H1 (cell line): ENCODE data around the gene UBE2F. TPM values are rescaled to one million over a fixed set of nuclear protein-coding genes. Genes with fewer than 3 reads are reported as not detected.

ENCODE experiments used
- CTCF ChIA-PET: fragments of 300-600 bp; sonication (Branson Sonifier 250); formaldehyde crosslinking; loops from one replicate; lab custom pipeline; 2021; ENCODE audit not compliant: partially characterized antibody; lab: Charles Lee
- POLR2A ChIA-PET: fragments of 300-600 bp; sonication (Branson Sonifier 250); formaldehyde crosslinking; loops from one replicate; lab custom pipeline; 2021; ENCODE audit warnings: inconsistent platforms; ENCODE audit not compliant: partially characterized antibody; lab: Charles Lee
- DNase-seq, 2 experiments: peaks; one replicate each; pipeline versions ENCODE4 v3.0.0 to v3.0.0-alpha.2; 2010 to 2022; ENCODE audit warnings: low spot score in 2 of 2, low read depth in 1 of 2, mixed read lengths in 1 of 2
- FAIRE-seq: peaks from 2 replicates; lab custom pipeline; 2011; peaks lifted over from hg19 to GRCh38; lab: Jason Lieb, UNC
- H2AFZ ChIP-seq: 2 replicates; pipeline ENCODE4 v1.8.1; 2012; ENCODE audit warnings: low read length, inconsistent platforms
- H2AK5ac ChIP-seq: 2 replicates; pipeline ENCODE4 v1.6.1; 2013; ENCODE audit warnings: low read depth, low read length
- H2BK120ac ChIP-seq: replicated peaks from 2 replicates; pipeline ENCODE3; 2013; ENCODE audit warnings: low read depth, low read length, inconsistent platforms
- H2BK12ac ChIP-seq: 2 replicates; pipeline ENCODE4 v1.6.1; 2013; ENCODE audit warnings: low read depth, low read length
- H2BK15ac ChIP-seq: 2 replicates; pipeline ENCODE4 v1.6.1; 2013; ENCODE audit warnings: low read length
- H2BK20ac ChIP-seq: 2 replicates; pipeline ENCODE4 v1.6.1; 2013; ENCODE audit warnings: low read length
- H2BK5ac ChIP-seq: 2 replicates; pipeline ENCODE4 v1.6.1; 2013; ENCODE audit warnings: low read depth, low read length
- H3K14ac ChIP-seq: 2 replicates; pipeline ENCODE4 v1.6.1; 2013; ENCODE audit warnings: inconsistent platforms; ENCODE audit not compliant: insufficient read length
- H3K18ac ChIP-seq: 2 replicates; pipeline ENCODE4 v1.6.1; 2013; ENCODE audit warnings: low read length; ENCODE audit errors: extremely low read depth
- H3K23ac ChIP-seq: 2 replicates; pipeline ENCODE4 v1.6.1; 2013; ENCODE audit warnings: inconsistent platforms; ENCODE audit not compliant: insufficient read length
- H3K23me2 ChIP-seq: 2 replicates; pipeline ENCODE4 v1.6.1; 2013; ENCODE audit warnings: low read depth, low read length
- H3K27ac ChIP-seq: 2 replicates; pipeline ENCODE4 v1.6.1; 2011; ENCODE audit warnings: low read depth, low read length, inconsistent platforms
- H3K27me3 ChIP-seq, 4 experiments: replicated peaks in 1 of 4; 1 replicate in 1 of 4; 2 replicates in 3 of 4; pipeline versions ENCODE4 v1.6.1 to v1.8.1; 2011 to 2013; ENCODE audit warnings: low read length in 3 of 4, mild to moderate bottlenecking in 3 of 4, inconsistent platforms in 2 of 4, mixed read lengths in 2 of 4, moderate library complexity in 1 of 4; ENCODE audit not compliant: control insufficient read depth in 3 of 4, insufficient read depth in 3 of 4; ENCODE audit errors: extremely low read depth in 1 of 4
- H3K36me3 ChIP-seq, 4 experiments: 2 replicates each; pipeline versions ENCODE4 v1.6.1 to v1.8.1; 2011 to 2013; ENCODE audit warnings: mild to moderate bottlenecking in 4 of 4, low read length in 3 of 4, moderate library complexity in 2 of 4, control low read depth in 1 of 4, inconsistent platforms in 1 of 4; ENCODE audit not compliant: insufficient read depth in 4 of 4, control insufficient read depth in 2 of 4
- H3K4ac ChIP-seq: replicated peaks from 2 replicates; pipeline ENCODE3; 2013; ENCODE audit warnings: low read length, low read depth, mixed read lengths, inconsistent platforms; ENCODE audit not compliant: insufficient read length
- H3K4me1 ChIP-seq, 4 experiments: replicated peaks in 1 of 4; 1 replicate in 1 of 4; 2 replicates in 3 of 4; pipeline versions ENCODE4 v1.6.1 to v1.8.1; 2011 to 2013; ENCODE audit warnings: low read length in 3 of 4, inconsistent platforms in 2 of 4, mixed read lengths in 1 of 4; ENCODE audit not compliant: insufficient read depth in 4 of 4, control insufficient read depth in 3 of 4
- H3K4me2 ChIP-seq, 2 experiments: 2 replicates each; pipeline versions ENCODE4 v1.6.1 to v1.8.1; 2011 to 2013; ENCODE audit warnings: low read depth in 2 of 2, low read length in 2 of 2, control low read depth in 1 of 2, inconsistent platforms in 1 of 2, mild to moderate bottlenecking in 1 of 2; ENCODE audit not compliant: insufficient read depth in 1 of 2
- H3K4me3 ChIP-seq, 4 experiments: fragments of 200-600, 300-600 bp in 1 of 4; sonication (generic), shearing (Covaris generic), sonication (Bioruptor Twin) in 1 of 4; 2 replicates each; pipeline versions ENCODE4 v1.5.1 to v1.8.1; 2011 to 2016; ENCODE audit warnings: low read length in 4 of 4, low read depth in 3 of 4, control low read depth in 2 of 4, inconsistent platforms in 2 of 4, mild to moderate bottlenecking in 2 of 4, mixed read lengths in 1 of 4, moderate library complexity in 1 of 4; ENCODE audit not compliant: insufficient read depth in 2 of 4; ENCODE audit errors: extremely low read depth in 1 of 4
- H3K56ac ChIP-seq: replicated peaks from 2 replicates; pipeline ENCODE3; 2013; ENCODE audit warnings: low read depth, mild to moderate bottlenecking, mixed read lengths, low read length, inconsistent platforms; ENCODE audit not compliant: insufficient read length
- H3K79me1 ChIP-seq: 2 replicates; pipeline ENCODE4 v1.6.1; 2013; ENCODE audit warnings: low read depth, low read length, control low read depth
- H3K79me2 ChIP-seq, 2 experiments: 2 replicates each; pipeline versions ENCODE4 v1.6.1 to v1.8.1; 2012 to 2013; ENCODE audit warnings: low read length in 2 of 2, mild to moderate bottlenecking in 2 of 2, inconsistent platforms in 1 of 2; ENCODE audit not compliant: insufficient read depth in 2 of 2, control insufficient read depth in 1 of 2
- H3K9ac ChIP-seq, 4 experiments: replicated peaks in 1 of 4; 1 replicate in 1 of 4; 2 replicates in 3 of 4; pipeline versions ENCODE4 v1.6.1 to v1.8.1; 2011 to 2013; ENCODE audit warnings: low read depth in 3 of 4, low read length in 3 of 4, control low read depth in 2 of 4, mild to moderate bottlenecking in 2 of 4, moderate library complexity in 2 of 4, inconsistent platforms in 1 of 4; ENCODE audit errors: extremely low read depth in 1 of 4
- H3K9me3 ChIP-seq, 2 experiments: 2 replicates each; pipeline versions ENCODE4 v1.6.1 to v1.8.1; 2012 to 2013; ENCODE audit warnings: mild to moderate bottlenecking in 2 of 2, moderate library complexity in 2 of 2, control low read depth in 1 of 2, inconsistent platforms in 1 of 2, low read depth in 1 of 2, low read length in 1 of 2, mixed read lengths in 1 of 2; ENCODE audit not compliant: insufficient read depth in 2 of 2
- H4K20me1 ChIP-seq, 2 experiments: replicated peaks in 1 of 2; 2 replicates each; pipeline versions ENCODE3 to v1.8.1; 2011 to 2013; ENCODE audit warnings: inconsistent platforms in 2 of 2, low read length in 2 of 2, mild to moderate bottlenecking in 1 of 2; ENCODE audit not compliant: insufficient read depth in 2 of 2, control insufficient read depth in 1 of 2
- H4K5ac ChIP-seq: 2 replicates; pipeline ENCODE4 v1.6.1; 2013; ENCODE audit warnings: low read length, low read depth, mixed read lengths, inconsistent platforms; ENCODE audit not compliant: insufficient read length
- H4K8ac ChIP-seq: 2 replicates; pipeline ENCODE4 v1.8.0; 2013; ENCODE audit warnings: mild to moderate bottlenecking, moderate library complexity, low read length, inconsistent platforms; ENCODE audit not compliant: insufficient read depth; ENCODE audit errors: extremely low read depth
- H4K91ac ChIP-seq: replicated peaks from 2 replicates; pipeline ENCODE3; 2013; ENCODE audit warnings: low read length, mixed read lengths, inconsistent platforms; ENCODE audit not compliant: insufficient read length
- ASH2L ChIP-seq: fragments of 200-600, 300-600 bp; sonication (generic); IDR thresholded peaks from one replicate; pipeline ENCODE4 v1.7.1; 2017; ENCODE audit warnings: low read length
- CBX5 ChIP-seq: fragments of 300-800, 300-1000 bp; sonication (generic); IDR thresholded peaks from 2 replicates; pipeline ENCODE4 v1.7.1; 2016; ENCODE audit warnings: antibody characterized with exemption, low read length, low read depth
- EGR1 ChIP-seq: IDR thresholded peaks from 2 replicates; pipeline ENCODE4 v1.6.1; 2011; ENCODE audit warnings: low read depth, low read length, borderline replicate concordance
- EP300 ChIP-seq, 2 experiments: IDR thresholded peaks; 1 replicate in 1 of 2; 2 replicates in 1 of 2; pipeline ENCODE4 v1.6.1; 2011 to 2012; ENCODE audit warnings: low read depth in 2 of 2, low read length in 2 of 2, mild to moderate bottlenecking in 2 of 2, borderline replicate concordance in 1 of 2, inconsistent platforms in 1 of 2, moderate library complexity in 1 of 2
- MAFK ChIP-seq: IDR thresholded peaks from 2 replicates; pipeline ENCODE4 v1.6.1; 2012; ENCODE audit warnings: low read depth, mild to moderate bottlenecking, improper control_type of control experiment, low read length
- NRF1 ChIP-seq: IDR thresholded peaks from 2 replicates; pipeline ENCODE4 v1.6.1; 2011; ENCODE audit warnings: mild to moderate bottlenecking, low read depth, low read length, improper control_type of control experiment
- POLR2AphosphoS5 ChIP-seq: IDR thresholded peaks from 2 replicates; pipeline ENCODE4 v1.6.1; 2011; ENCODE audit warnings: low read depth, low read length
- RBBP5 ChIP-seq: IDR thresholded peaks from 2 replicates; pipeline ENCODE4 v1.7.1; 2012; ENCODE audit warnings: low read depth, mild to moderate bottlenecking, inconsistent platforms, low read length, moderate library complexity, borderline replicate concordance
- SAP30 ChIP-seq: fragments of 300-600 bp; sonication (generic); IDR thresholded peaks from 2 replicates; pipeline ENCODE4 v1.7.1; 2012; ENCODE audit warnings: low read length, moderate library complexity, mild to moderate bottlenecking, inconsistent platforms; ENCODE audit not compliant: insufficient read depth, insufficient replicate concordance
- SIRT6 ChIP-seq: IDR thresholded peaks from one replicate; pipeline ENCODE4 v1.7.1; 2012; ENCODE audit warnings: low read length, inconsistent platforms
- TAF1 ChIP-seq: IDR thresholded peaks from 2 replicates; pipeline ENCODE4 v1.6.1; 2011; ENCODE audit warnings: mild to moderate bottlenecking, low read depth, low read length
- YY1 ChIP-seq: IDR thresholded peaks from 2 replicates; pipeline ENCODE4 v1.6.1; 2011; ENCODE audit warnings: low read depth, mild to moderate bottlenecking, low read length
- WGBS, 2 experiments: shearing (Covaris generic) in 1 of 2; methylation state at CpG; one replicate each; pipeline versions ENCODE4 v1.1.6 to v1.1.7; 2013 to 2015; ENCODE audit warnings: low lambda C conversion rate in 2 of 2, mixed read lengths in 2 of 2, inconsistent platforms in 1 of 2, low coverage in 1 of 2, missing lambda C conversion rate in 1 of 2; ENCODE audit not compliant: insufficient replicate concordance in 2 of 2, insufficient coverage in 1 of 2, insufficient read length in 1 of 2; ENCODE audit errors: extremely low coverage in 1 of 2, missing lambda C conversion rate in 1 of 2; 5-methylcytosine and 5-hydroxymethylcytosine counted together
- polyA plus RNA-seq, 7 experiments: library from polyadenylated mRNA; depleted of rRNA in 3 of 7; stranded (reverse) in 5 of 7; unstranded in 2 of 7; fragments of >200 nt in 5 of 7; fragments of 200-250 nt in 2 of 7; gene quantifications; 1 replicate in 5 of 7; 2 replicates in 1 of 7; 4 replicates in 1 of 7; pipeline versions ENCODE4 v1.2.1 to v1.2.3, GENCODE V29; 2011 to 2013; ENCODE audit warnings: missing spikeins in 2 of 7, mixed read lengths in 2 of 7
- total RNA-seq: library from RNA; stranded (reverse); fragmentation: NEBNext Ultra II Directional; extraction: Animal tissue kit (Norgen Biotek cat#: 25700); gene quantifications from 2 replicates; pipeline ENCODE4 v1.2.1, GENCODE V29; 2021

UBE2F gene
- total and polyA plus RNA-seq, 2 of the 8 experiments (the other 6 are each of a cell fraction or from before 2014, with no cell fraction given): 43.3 to 59.8 TPM

DNA sequence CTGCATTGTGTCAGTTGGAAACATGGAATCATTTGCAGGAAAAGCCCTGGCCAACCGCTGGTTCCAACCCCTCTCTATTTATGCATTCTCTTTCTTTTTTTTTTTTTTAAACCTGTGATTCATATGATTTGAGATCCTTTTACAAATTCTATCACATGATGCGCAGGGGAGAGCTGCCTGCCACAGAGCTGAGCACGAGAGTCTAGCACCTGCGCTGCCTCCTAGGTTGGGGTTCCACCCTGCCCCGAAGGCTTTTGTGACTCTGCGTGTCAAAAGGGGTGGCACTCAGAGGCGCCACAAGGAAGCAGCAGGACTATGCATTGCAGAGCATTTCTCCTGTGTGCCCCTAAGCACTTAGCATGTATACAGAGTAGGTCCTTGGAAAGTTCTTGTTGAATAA lies 116.0 kb downstream of the UBE2F start:
- Histone ChIP-seq H2BK120ac (no peak overlapping the region), H3K79me2 (peaks cover 0 to 11% of the 10 kb centered on the region in 2 experiments; a peak in 2 of 4 replicates)
- POLR2A ChIA-PET: interaction anchor here (1.0 to 2.8 kb wide), 2 partner anchors 10 to 15 kb away, joined by 3 to 17 read pairs; no protein-coding TSS in a partner anchor
- TF ChIP-seq POLR2AphosphoS5 (no peak), EP300 (IDR thresholded peaks at IDR 0.05; ENCODE audit: borderline replicate concordance in 1 of 2, low read depth in 2 of 2, low read length in 2 of 2) (no peak), NRF1 (no peak), RBBP5 (no peak), TAF1 (no peak), SIRT6 (no peak), ASH2L (no peak), EGR1 (no peak), YY1 (no peak), SAP30 (no peak), CBX5 (no peak), MAFK (no peak)

More for the DNA sequence above, 116.0 kb downstream of the UBE2F start:
- no peak overlapping the region for H3K9ac ChIP-seq
- no peak overlapping the region for H3K27ac ChIP-seq
- no peak overlapping the region for H2AFZ ChIP-seq
- no peak overlapping the region for H3K23ac ChIP-seq
- H3K14ac ChIP-seq: no peak overlapping the region
- H3K56ac ChIP-seq: no peak overlapping the region
- no peak overlapping the region for H3K4ac ChIP-seq
- DNase-seq (no peak), FAIRE-seq (no peak)
- peaks cover 19 to 60% (median 41%) of the 10 kb centered on the region in 4 experiments for H3K36me3 ChIP-seq
- no peak overlapping the region for H2AK5ac ChIP-seq
- H3K23me2 ChIP-seq: no peaks in the 10 kb centered on the region
- no peaks in the 10 kb centered on the region for H3K79me1 ChIP-seq
- H2BK15ac ChIP-seq: no peak overlapping the region
- H2BK5ac ChIP-seq: no peak overlapping the region
- no peaks in the 10 kb centered on the region for H3K4me1 ChIP-seq
- peaks cover 6 to 8% of the 10 kb centered on the region in 2 experiments for H4K20me1 ChIP-seq
- H3K18ac ChIP-seq: no peak overlapping the region
- CTCF ChIA-PET: interaction anchor here (1.5 to 1.6 kb wide), 2 partner anchors 16 to 23 kb away, joined by 4 to 6 read pairs; no protein-coding TSS in a partner anchor
- H3K4me2 ChIP-seq: no peak overlapping the region
- H2BK20ac ChIP-seq: no peak overlapping the region
- H4K5ac ChIP-seq: no peak overlapping the region
- no peaks in the 10 kb centered on the region for H3K27me3 ChIP-seq
- WGBS, 2 experiments: 97% methylated on average over 7 of the region's 7 CpGs; no CpG with 5 or more reads in 1 of the 2 experiments
- H4K91ac ChIP-seq: no peak overlapping the region
- no peak overlapping the region for H2BK12ac ChIP-seq
- H3K4me3 ChIP-seq: no peak overlapping the region
- no peaks in the 10 kb centered on the region for H3K9me3 ChIP-seq
- H4K8ac ChIP-seq: no peak overlapping the region
